VCaP (cell line): ENCODE measurements around the gene TNFRSF12A.

ENCODE experiments used
- H3K27ac ChIP-seq: fragments of 450-650 bp; 2 replicates; pipeline ENCODE4 v1.5.1; 2017
- CTCF ChIP-seq: fragments of 450-650 bp; conservative IDR thresholded peaks from 2 replicates; pipeline ENCODE4 v1.5.1; 2017; ENCODE audit warnings: mild to moderate bottlenecking, moderate library complexity

Gene TNFRSF12A

GRCh38 chr16:3028716-3029319 is 8.7 kb downstream of the TNFRSF12A start:
- H3K27ac ChIP-seq: no peak overlapping the region
- TF ChIP-seq CTCF: no peak

- no peak for TF ChIP-seq CTCF
- no peak overlapping the region for H3K27ac ChIP-seq
These were observed 9.5 kb downstream of the TNFRSF12A start for GRCh38 chr16:3029491-3030221.

GRCh38 chr16:3030222-3031212 is 10.3 kb downstream of the TNFRSF12A start:
- TF ChIP-seq CTCF: no peak

GRCh38 chr16:3032624-3033023 is 12.5 kb downstream of the TNFRSF12A start:
- no peak overlapping the region for H3K27ac ChIP-seq
- no peak for TF ChIP-seq CTCF

More at GRCh38 chr16:3030222-3031212, 10.3 kb downstream of the TNFRSF12A start:
- no peak overlapping the region for H3K27ac ChIP-seq

GRCh38 chr16:3035289-3035971 is 15.3 kb downstream of the TNFRSF12A start:
- no peak overlapping the region for H3K27ac ChIP-seq

More at GRCh38 chr16:3035289-3035971, 15.3 kb downstream of the TNFRSF12A start:
- TF ChIP-seq CTCF: no peak
